K562 (cell line): ENCODE data around the gene ETV2. TPM values are rescaled to one million over a fixed set of nuclear protein-coding genes. Genes with fewer than 3 reads are reported as not detected.

ENCODE experiments used
- ATAC-seq: fragments of 200-7000 bp; cut with Tn5 transposase; 3 replicates; pipeline ENCODE4 v1.9.1; 2020; ENCODE audit warnings: moderate library complexity
- Bru-seq: library from RNA; stranded (reverse); fragments of 400-500 nt; gene quantifications from one replicate; lab custom pipeline; 2021; lab: Mats Ljungman, UMichigan
- BruChase-seq, 2 experiments: library from RNA; stranded (reverse); fragments of 400-500 nt; gene quantifications; one replicate each; lab custom pipeline; 2021; lab: Mats Ljungman, UMichigan
- BruUV-seq: library from RNA; stranded (reverse); fragments of 400-500 nt; replicated peaks from 2 replicates; lab custom pipeline; 2021; lab: Mats Ljungman, UMichigan
- CTCF ChIA-PET: fragments of 300-600 bp; formaldehyde crosslinking; extraction: SDS; loops from one replicate; lab custom pipeline; 2021; ENCODE audit warnings: low intra/inter-chr PET ratio; lab: Yijun Ruan, JAX
- POLR2A ChIA-PET: fragments of 300-600, 350-650 bp; sonication (Branson Sonifier 250); formaldehyde crosslinking; extraction: SDS; loops from one replicate; lab custom pipeline; 2021; ENCODE audit warnings: antibody characterized with exemption, inconsistent platforms; lab: Yijun Ruan, JAX
- DNase-seq, 4 experiments: peaks; one replicate each; pipeline versions ENCODE4 v3.0.0 to v3.0.0-alpha.2; 2011 to 2018; ENCODE audit warnings: low spot score in 3 of 4, mixed read lengths in 3 of 4; ENCODE audit errors: extremely low read depth in 1 of 4
- FAIRE-seq: peaks from 2 replicates; lab custom pipeline; 2011; peaks lifted over from hg19 to GRCh38; lab: Jason Lieb, UNC
- H2AFZ ChIP-seq: 2 replicates; pipeline ENCODE4 v1.6.0; 2011; ENCODE audit warnings: low read depth, low read length, control low read depth, inconsistent platforms
- H3K27ac ChIP-seq: fragments of 200-600 bp; 3 replicates; pipeline ENCODE4 v1.8.0; 2011; ENCODE audit warnings: low read depth, mild to moderate bottlenecking, control low read depth, inconsistent platforms, low read length, moderate library complexity, mixed read lengths; ENCODE audit errors: extremely low read depth
- H3K27me3 ChIP-seq, 2 experiments: fragments of 300-600 bp in 1 of 2; 2 replicates in 1 of 2; 3 replicates in 1 of 2; pipeline versions ENCODE4 v1.6.0 to v1.8.0; 2011; ENCODE audit warnings: inconsistent platforms in 2 of 2, low read length in 2 of 2, mild to moderate bottlenecking in 1 of 2, mixed read lengths in 1 of 2, moderate library complexity in 1 of 2; ENCODE audit not compliant: control insufficient read depth in 2 of 2, insufficient read depth in 2 of 2
- H3K36me3 ChIP-seq: fragments of 300-600 bp; 3 replicates; pipeline ENCODE4 v1.8.0; 2011; ENCODE audit warnings: mild to moderate bottlenecking, low read length, inconsistent platforms; ENCODE audit not compliant: control insufficient read depth, insufficient read depth
- H3K4me1 ChIP-seq, 2 experiments: fragments of 200-600 bp in 1 of 2; replicated peaks in 1 of 2; 2 replicates in 1 of 2; 3 replicates in 1 of 2; pipeline versions ENCODE4 v1.5.1 to v1.8.0; 2011; ENCODE audit warnings: inconsistent platforms in 2 of 2, low read length in 2 of 2, mild to moderate bottlenecking in 1 of 2, mixed read lengths in 1 of 2, moderate library complexity in 1 of 2; ENCODE audit not compliant: control insufficient read depth in 2 of 2, insufficient read depth in 2 of 2
- H3K4me2 ChIP-seq: 2 replicates; pipeline ENCODE4 v1.6.1; 2011; ENCODE audit warnings: low read length, control low read depth, inconsistent platforms, mixed read lengths; ENCODE audit not compliant: insufficient read depth
- H3K4me3 ChIP-seq: fragments of 200-600 bp; sonication (generic), shearing (Covaris generic); 2 replicates; pipeline ENCODE4 v1.5.1; 2016; ENCODE audit warnings: control low read depth, inconsistent platforms
- H3K79me2 ChIP-seq: fragments of 200-600 bp; 3 replicates; pipeline ENCODE4 v1.8.0; 2011; ENCODE audit warnings: low read length, inconsistent platforms; ENCODE audit not compliant: control insufficient read depth, insufficient read depth
- H3K9ac ChIP-seq, 2 experiments: 2 replicates each; pipeline versions ENCODE4 v1.6.0 to v1.6.1; 2011; ENCODE audit warnings: low read depth in 2 of 2, low read length in 2 of 2, control low read depth in 1 of 2, inconsistent platforms in 1 of 2, mild to moderate bottlenecking in 1 of 2, mixed read lengths in 1 of 2; ENCODE audit not compliant: insufficient read depth in 1 of 2
- H3K9me1 ChIP-seq: one replicate; pipeline ENCODE4 v1.6.0; 2011; ENCODE audit warnings: inconsistent platforms, mild to moderate bottlenecking, low read length, moderate library complexity; ENCODE audit not compliant: control insufficient read depth, insufficient read depth
- H3K9me3 ChIP-seq: replicated peaks from 2 replicates; pipeline ENCODE4 v1.5.1; 2011; ENCODE audit warnings: low read depth, low read length, inconsistent platforms; ENCODE audit not compliant: control insufficient read depth, insufficient read depth
- H4K20me1 ChIP-seq: replicated peaks from 2 replicates; pipeline ENCODE4 v1.6.1; 2011; ENCODE audit warnings: low read length, inconsistent platforms, mixed read lengths; ENCODE audit not compliant: control insufficient read depth, insufficient read depth
- ARID1B ChIP-seq: fragments of 450-650 bp; IDR thresholded peaks from 2 replicates; pipeline ENCODE4 v1.6.1; 2016; ENCODE audit warnings: antibody characterized with exemption, mild to moderate bottlenecking, inconsistent platforms
- EHMT2 ChIP-seq: fragments of 450-650 bp; IDR thresholded peaks from 2 replicates; pipeline ENCODE4 v1.6.1; 2018; ENCODE audit warnings: antibody characterized with exemption
- ETV1 ChIP-seq: fragments of 450-650 bp; conservative IDR thresholded peaks from 2 replicates; pipeline ENCODE4 v1.6.1; 2016; ENCODE audit warnings: missing genetic modification characterization, control low read depth, low read depth, missing compliant biosample characterization
- MAFK ChIP-seq: IDR thresholded peaks from 2 replicates; pipeline ENCODE4 v1.6.1; 2011; ENCODE audit warnings: low read length, improper control_type of control experiment
- MBD2 ChIP-seq: sonication (generic); IDR thresholded peaks from 2 replicates; pipeline ENCODE4 v1.6.1; 2016; ENCODE audit warnings: low read depth, borderline replicate concordance
- MXD1 ChIP-seq: fragments of 250-450 bp; sonication (Bioruptor Pico); IDR thresholded peaks from 2 replicates; pipeline ENCODE4 v1.8.0; 2021; ENCODE audit warnings: borderline replicate concordance, mild to moderate bottlenecking, moderate library complexity; ENCODE audit not compliant: poor library complexity, severe bottlenecking
- NFYB ChIP-seq: IDR thresholded peaks from 2 replicates; pipeline ENCODE4 v1.6.1; 2011; ENCODE audit warnings: mild to moderate bottlenecking, moderate library complexity; ENCODE audit not compliant: insufficient read length; ENCODE audit errors: extremely low read depth
- POU5F1 ChIP-seq: fragments of 150-350 bp; IDR thresholded peaks from 2 replicates; pipeline ENCODE4 v1.6.1; 2014; ENCODE audit warnings: borderline replicate concordance, low read length, low read depth, mild to moderate bottlenecking; ENCODE audit not compliant: partially characterized antibody
- TAL1 ChIP-seq: fragments of 450-650 bp; IDR thresholded peaks from 2 replicates; pipeline ENCODE4 v1.6.1; 2016; ENCODE audit warnings: mild to moderate bottlenecking
- TBP ChIP-seq: optimal IDR thresholded peaks from 2 replicates; pipeline ENCODE3; 2011; ENCODE audit warnings: low read depth, low read length, improper control_type of control experiment
- ZNF175 ChIP-seq: fragments of 200-800 bp; sonication (Bioruptor generic); IDR thresholded peaks from 2 replicates; pipeline ENCODE4 v1.6.1; 2016; ENCODE audit warnings: low read depth, mild to moderate bottlenecking, missing genetic modification characterization, missing compliant biosample characterization
- ZNF395 ChIP-seq: fragments of 200-800 bp; sonication (Bioruptor generic); IDR thresholded peaks from 2 replicates; pipeline ENCODE4 v1.6.1; 2017; ENCODE audit warnings: missing genetic modification characterization, missing compliant biosample characterization
- WGBS: fragments of 100-300 bp; shearing (Covaris generic); methylation state at CpG from one replicate; pipeline ENCODE4 v1.1.6; 2016; ENCODE audit warnings: low coverage, mixed read lengths; ENCODE audit not compliant: insufficient coverage; ENCODE audit errors: missing lambda C conversion rate; 5-methylcytosine and 5-hydroxymethylcytosine counted together
- in situ Hi-C: fragments of 300-500 bp; cut with MboI; formaldehyde crosslinking; loops from 4 replicates; pipeline ENCODE4 v1.15.0; 2018; ENCODE audit warnings: inconsistent platforms, mixed read lengths
- intact Hi-C: fragments of 100-400 bp; cut with micrococcal nuclease; formaldehyde crosslinking; loops from 2 replicates; pipeline ENCODE4 v1.14.2; 2022
- long read RNA-seq, 3 experiments: library from polyadenylated mRNA in 2 of 3; library from RNA in 1 of 3; unstranded in 2 of 3; stranded (forward) in 1 of 3; transcript quantifications; one replicate each; pipeline ENCODE4 v2.0.0, GENCODE V29; 2019 to 2022
- polyA minus RNA-seq, 3 experiments: library from RNA; depleted of rRNA, polyadenylated mRNA; stranded (reverse); fragments of >200 nt; gene quantifications; 2 replicates each; pipeline ENCODE4 v1.2.3, GENCODE V29; 2011
- polyA plus RNA-seq, 8 experiments: library from polyadenylated mRNA; depleted of rRNA in 4 of 8; stranded (reverse) in 5 of 8; unstranded in 3 of 8; fragments of >200 nt; fragmentation: Nextera tagmentation in 2 of 8; fragmentation: Illumina TruSeq in 1 of 8; extraction: Ambion mirVana in 2 of 8; extraction: Trizol in 1 of 8; gene quantifications; 2 replicates each; pipeline versions ENCODE4 v1.2.1 to v1.2.3, GENCODE V29; 2011 to 2014; ENCODE audit warnings: inconsistent platforms in 1 of 8, missing spikeins in 1 of 8
- total RNA-seq, 7 experiments: library from RNA; depleted of rRNA in 6 of 7; stranded (reverse); fragments of >200 nt in 6 of 7; fragmentation: Illumina TruSeq in 2 of 7; extraction: Trizol in 2 of 7; gene quantifications; 2 replicates each; pipeline versions ENCODE4 v1.2.1 to v1.2.3, GENCODE V29; 2011 to 2021; ENCODE audit warnings: low replicate concordance in 1 of 7

ETV2 gene
- total RNA-seq (2011; cell fraction: chromatin; rRNA removed; ENCODE audit: low replicate concordance), result 0.97 TPM in 1 of 2 replicates, not detected in the other
- 1.3 and 1.7 TPM in 2 replicates for total RNA-seq (2011; cell fraction: nucleolus; rRNA removed)
- total RNA-seq (2011; cell fraction: nucleoplasm; rRNA removed), result 0.73 and 0.76 TPM in 2 replicates
- total RNA-seq (2014; rRNA removed), result 3.0 and 3.5 TPM in 2 replicates
- 0.11 TPM in 1 of 2 replicates, not detected in the other for total RNA-seq (2014; rRNA removed; fragmentation: Illumina TruSeq; extraction: Trizol)
- 0.57 and 1.2 TPM in 2 replicates for total RNA-seq (2015; rRNA removed; fragmentation: Illumina TruSeq; extraction: Trizol)
- total RNA-seq (2021), result 2.9 and 3.7 TPM in 2 replicates
- 0.22 and 0.33 TPM in 2 replicates for polyA plus RNA-seq (2011; rRNA removed)
- 0.28 and 1.6 TPM in 2 replicates for polyA plus RNA-seq (2011; cell fraction: cytosol; rRNA removed)
- 0.42 and 2.4 TPM in 2 replicates for polyA plus RNA-seq (2011; cell fraction: nucleus; rRNA removed)
- 2.7 TPM in 2 replicates for polyA plus RNA-seq (2012)
- 0.55 and 2.6 TPM in 2 replicates for polyA plus RNA-seq (2014; fragmentation: Illumina TruSeq; extraction: Trizol)
- under 1 TPM; 0.11 to 0.13 TPM for polyA plus RNA-seq (2014; fragmentation: Nextera tagmentation; extraction: Ambion mirVana)
- polyA plus RNA-seq (2014; rRNA removed), result 2.4 and 2.6 TPM in 2 replicates
- polyA minus RNA-seq (2011; rRNA and poly(A)+ RNA removed), result 0.14 TPM in 1 of 2 replicates, not detected in the other
- not detected in 2 replicates for polyA minus RNA-seq (2011; cell fraction: cytosol; rRNA and poly(A)+ RNA removed)
- polyA minus RNA-seq (2011; cell fraction: nucleus; rRNA and poly(A)+ RNA removed), result 0.94 and 1.1 TPM in 2 replicates
- Bru-seq, nascent RNA, result percentile 31 among the genes with signal in this experiment
- percentile 37 among the genes with signal in this experiment for BruChase-seq, experiment 1, labeled RNA remaining after a 2-hour chase
- BruChase-seq, experiment 2, labeled RNA remaining after a 6-hour chase, result percentile 35 among the genes with signal in this experiment
- long read RNA-seq, experiment 1, partial matches to known transcripts, result 0 of 3 reads
- long read RNA-seq, experiment 1, other reads (novel, unspliced or antisense), result 1 of 3 reads
- long read RNA-seq, experiment 2, partial matches to known transcripts, result 0 of 5 reads
- long read RNA-seq, experiment 2, other reads (novel, unspliced or antisense), result 2 of 5 reads
- long read RNA-seq, experiment 3, partial matches to known transcripts, result 1 of 2 reads
- long read RNA-seq, experiment 3, other reads (novel, unspliced or antisense), result 0 of 2 reads

- in situ Hi-C loops (no loop called here), intact Hi-C loops (loop anchor here (5.0 to 10.0 kb wide), 2 partner anchors 84 to 103 kb away; partner anchors contain the start of genes IGFLR1, LIN37, PSENEN and U2AF1L4)
- H4K20me1 ChIP-seq, result no peaks in the 10 kb centered on the region
- H3K79me2 ChIP-seq, result no peaks in the 10 kb centered on the region
- peak; percentile 78 to 84 (median 82) for DNase-seq
- peak within 1 kb of the TSS; percentile 63 for H2AFZ ChIP-seq
- no peak for ATAC-seq
- no peaks in the 10 kb centered on the region for H3K9me3 ChIP-seq
- POLR2A ChIA-PET, result interaction anchor here (0.6 to 1.8 kb wide), 2 partner anchors 29 to 137 kb away, joined by 3 to 4 read pairs; partner anchors contain the start of gene HAUS5
- H3K27ac ChIP-seq, result peak within 1 kb of the TSS; percentile 89
- H3K4me3 ChIP-seq, result peak within 1 kb of the TSS; percentile 18; the same call in 1 of the 2 replicates
- peak; percentile 81 for FAIRE-seq
- CTCF ChIA-PET, result no interaction called here
- no TSS peak for BruUV-seq
- peaks cover 28 to 55% of the 10 kb centered on the region in 2 experiments for H3K4me1 ChIP-seq
- no peaks in the 10 kb centered on the region for H3K9me1 ChIP-seq
- H3K36me3 ChIP-seq, result peaks cover 19% of the 10 kb centered on the region; the same call in 2 of the 3 replicates
- H3K27me3 ChIP-seq, result no peaks in the 10 kb centered on the region
- peak within 1 kb of the TSS; percentile 85 for H3K4me2 ChIP-seq
- WGBS, result 17% methylated on average over 22 of the region's 28 CpGs
- H3K9ac ChIP-seq, result peak within 1 kb of the TSS; percentile 80 to 88
- TF ChIP-seq MXD1 (no peak), ARID1B (peak; percentile 64), POU5F1 (no peak), ZNF175 (0 out of 2 replicates have a peak, but pooled peaks have one; percentile 14), MBD2 (no peak), ETV1 (peak; percentile 77), TAL1 (no peak), NFYB (no peak), ZNF395 (CRISPR knock-in tag) (peak; percentile 15; the same call in 1 of the 2 replicates), MAFK (no peak), EHMT2 (no peak), TBP (no peak)
Measured at GRCh38 chr19:35641515-35642151, at the start of gene ETV2. Gene ETV2 (plus strand): TSS chr19:35641745. CDS start chr19:35642461, 716 bp downstream.
